ENCODE results near the gene SPATS2L.

Gene SPATS2L

GRCh38 chr2:200317975-200318374 lies 11.5 kb downstream of the SPATS2L start:
- no peak overlapping the region for H3K9ac ChIP-seq (ENCODE audit: low read length)
- no peak overlapping the region for H3K4me2 ChIP-seq (ENCODE audit: low read depth, low read length, poor library complexity, severe bottlenecking)
- H3K79me2 ChIP-seq (ENCODE audit: insufficient read depth, low read length): no peaks in the 10 kb centered on the region
- H3K27ac ChIP-seq (ENCODE audit: low read depth, low read length): no peak overlapping the region
- no peaks in the 10 kb centered on the region for H3K36me3 ChIP-seq (ENCODE audit: low read length)
- H3F3A ChIP-seq (ENCODE audit: insufficient read depth): no peaks in the 10 kb centered on the region
- no peak overlapping the region for H2AFZ ChIP-seq (ENCODE audit: low read depth, low read length, severe bottlenecking)
- TF ChIP-seq EZH2phosphoT487 (conservative IDR thresholded peaks at IDR 0.05; ENCODE audit: low read length): no peak
- no peak for TF ChIP-seq CTCF (IDR thresholded peaks at IDR 0.05; ENCODE audit: insufficient read depth, low read length, poor library complexity, severe bottlenecking)
- H3K4me3 ChIP-seq (ENCODE audit: insufficient read depth, low read length, poor library complexity, severe bottlenecking): no peak overlapping the region
- H4K20me1 ChIP-seq (ENCODE audit: low read depth, low read length): no peaks in the 10 kb centered on the region
- H3K9me3 ChIP-seq (ENCODE audit: insufficient read depth, low read length): no peaks in the 10 kb centered on the region
- H3K27me3 ChIP-seq (ENCODE audit: low read length): no peaks in the 10 kb centered on the region
- H3K9me2 ChIP-seq (replicated peaks; ENCODE audit: insufficient read depth, low read length): no peaks in the 10 kb centered on the region

GRCh38 chr2:200318940-200319435 lies 12.5 kb downstream of the SPATS2L start:
- no peak for TF ChIP-seq CTCF (IDR thresholded peaks at IDR 0.05; ENCODE audit: insufficient read depth, low read length, poor library complexity, severe bottlenecking)
- TF ChIP-seq EZH2phosphoT487 (conservative IDR thresholded peaks at IDR 0.05; ENCODE audit: low read length): no peak
- Histone ChIP-seq H3K4me3 (ENCODE audit: insufficient read depth, low read length, poor library complexity, severe bottlenecking) (no peak overlapping the region), H4K20me1 (ENCODE audit: low read depth, low read length) (no peaks in the 10 kb centered on the region), H3F3A (ENCODE audit: insufficient read depth) (no peaks in the 10 kb centered on the region), H3K27me3 (ENCODE audit: low read length) (no peaks in the 10 kb centered on the region), H3K9ac (ENCODE audit: low read length) (no peak overlapping the region), H3K79me2 (ENCODE audit: insufficient read depth, low read length) (no peaks in the 10 kb centered on the region), H3K9me2 (replicated peaks; ENCODE audit: insufficient read depth, low read length) (no peaks in the 10 kb centered on the region), H2AFZ (ENCODE audit: low read depth, low read length, severe bottlenecking) (no peak overlapping the region), H3K4me2 (ENCODE audit: low read depth, low read length, poor library complexity, severe bottlenecking) (no peak overlapping the region), H3K27ac (ENCODE audit: low read depth, low read length) (no peak overlapping the region), H3K36me3 (ENCODE audit: low read length) (no peaks in the 10 kb centered on the region), H3K9me3 (ENCODE audit: insufficient read depth, low read length) (no peaks in the 10 kb centered on the region)

GRCh38 chr2:200319548-200320337 lies 13.2 kb downstream of the SPATS2L start:
- no peak overlapping the region for H3K4me3 ChIP-seq (ENCODE audit: insufficient read depth, low read length, poor library complexity, severe bottlenecking)
- H3K79me2 ChIP-seq (ENCODE audit: insufficient read depth, low read length): no peaks in the 10 kb centered on the region
- H3K9me2 ChIP-seq (replicated peaks; ENCODE audit: insufficient read depth, low read length): no peaks in the 10 kb centered on the region
- no peaks in the 10 kb centered on the region for H3K36me3 ChIP-seq (ENCODE audit: low read length)
- no peaks in the 10 kb centered on the region for H4K20me1 ChIP-seq (ENCODE audit: low read depth, low read length)
- no peaks in the 10 kb centered on the region for H3K27me3 ChIP-seq (ENCODE audit: low read length)
- H2AFZ ChIP-seq (ENCODE audit: low read depth, low read length, severe bottlenecking): no peak overlapping the region
- no peak overlapping the region for H3K9ac ChIP-seq (ENCODE audit: low read length)
- no peak overlapping the region for H3K4me2 ChIP-seq (ENCODE audit: low read depth, low read length, poor library complexity, severe bottlenecking)
- no peak overlapping the region for H3K27ac ChIP-seq (ENCODE audit: low read depth, low read length)
- TF ChIP-seq CTCF (IDR thresholded peaks at IDR 0.05; ENCODE audit: insufficient read depth, low read length, poor library complexity, severe bottlenecking) (no peak), EZH2phosphoT487 (conservative IDR thresholded peaks at IDR 0.05; ENCODE audit: low read length) (no peak)
- H3K9me3 ChIP-seq (ENCODE audit: insufficient read depth, low read length): no peaks in the 10 kb centered on the region
- no peaks in the 10 kb centered on the region for H3F3A ChIP-seq (ENCODE audit: insufficient read depth)
